Liver (tissue), 9 donors: Measurements from ENCODE around the gene FSIP1. TPM values are rescaled to one million over a fixed set of nuclear protein-coding genes. Genes with fewer than 3 reads are reported as not detected.

Experiments used
- DNase-seq: peaks from one replicate; pipeline ENCODE4 v3.0.0-alpha.2; 2017; ENCODE audit warnings: low spot score
- H3K27ac ChIP-seq, 2 donors: one replicate each; pipeline ENCODE4 v1.7.0; 2013; ENCODE audit warnings: inconsistent platforms in 2 of 2, low read length in 2 of 2, control low read depth in 1 of 2, low read depth in 1 of 2, mild to moderate bottlenecking in 1 of 2
- H3K27me3 ChIP-seq, 4 donors: one replicate each; pipeline versions ENCODE4 v1.6.1 to v1.7.0; 2013; ENCODE audit warnings: low read length in 3 of 4, inconsistent platforms in 1 of 4, mild to moderate bottlenecking in 1 of 4, moderate library complexity in 1 of 4; ENCODE audit not compliant: control insufficient read depth in 4 of 4, insufficient read depth in 4 of 4
- H3K36me3 ChIP-seq, 4 donors: one replicate each; pipeline versions ENCODE4 v1.6.1 to v1.7.0; 2013; ENCODE audit warnings: low read length in 3 of 4, mild to moderate bottlenecking in 3 of 4, low read depth in 1 of 4, moderate library complexity in 1 of 4; ENCODE audit not compliant: control insufficient read depth in 4 of 4, insufficient read depth in 3 of 4
- H3K4me1 ChIP-seq, 4 donors: one replicate each; pipeline versions ENCODE4 v1.6.1 to v1.7.0; 2013; ENCODE audit warnings: low read length in 3 of 4, mild to moderate bottlenecking in 3 of 4, moderate library complexity in 1 of 4; ENCODE audit not compliant: control insufficient read depth in 4 of 4, insufficient read depth in 4 of 4
- H3K4me3 ChIP-seq, 3 donors: one replicate each; pipeline versions ENCODE4 v1.6.1 to v1.7.0; 2013; ENCODE audit warnings: low read length in 3 of 3, control low read depth in 1 of 3, low read depth in 1 of 3, mild to moderate bottlenecking in 1 of 3
- H3K9ac ChIP-seq, 2 donors: one replicate each; pipeline ENCODE4 v1.7.0; 2013; ENCODE audit warnings: low read length in 2 of 2, mild to moderate bottlenecking in 2 of 2, moderate library complexity in 2 of 2, control low read depth in 1 of 2, low read depth in 1 of 2
- H3K9me3 ChIP-seq, 4 donors: one replicate each; pipeline versions ENCODE4 v1.6.1 to v1.7.0; 2013; ENCODE audit warnings: low read length in 3 of 4; ENCODE audit not compliant: control insufficient read depth in 4 of 4
- ATF3 ChIP-seq: IDR thresholded peaks from 2 replicates; pipeline ENCODE4 v1.6.1; 2016; ENCODE audit warnings: antibody characterized with exemption
- CTCF ChIP-seq: fragments of 150-350 bp; IDR thresholded peaks from 2 replicates; pipeline ENCODE4 v1.5.1; 2017; ENCODE audit warnings: improper control_type of control experiment, low read depth, low read length; ENCODE audit not compliant: missing input control
- EGR1 ChIP-seq, 2 donors: IDR thresholded peaks; 2 replicates each; pipeline ENCODE4 v1.6.1; 2016 to 2018; ENCODE audit warnings: antibody characterized with exemption in 2 of 2, low read depth in 2 of 2
- FOXA1 ChIP-seq: IDR thresholded peaks from 2 replicates; pipeline ENCODE4 v1.6.1; 2016; ENCODE audit warnings: antibody characterized with exemption
- FOXA2 ChIP-seq: IDR thresholded peaks from 2 replicates; pipeline ENCODE4 v1.6.1; 2016; ENCODE audit warnings: antibody characterized with exemption
- GABPA ChIP-seq, 2 donors: IDR thresholded peaks in 1 of 2; conservative IDR thresholded peaks in 1 of 2; 2 replicates each; pipeline ENCODE4 v1.6.1; 2016; ENCODE audit warnings: antibody characterized with exemption in 2 of 2, mild to moderate bottlenecking in 1 of 2, moderate library complexity in 1 of 2
- HNF4A ChIP-seq, 2 donors: conservative IDR thresholded peaks; 2 replicates each; pipeline ENCODE4 v1.6.1; 2016; ENCODE audit warnings: antibody characterized with exemption in 2 of 2, mild to moderate bottlenecking in 2 of 2
- HNF4G ChIP-seq: IDR thresholded peaks from 2 replicates; pipeline ENCODE4 v1.6.1; 2016; ENCODE audit warnings: antibody characterized with exemption
- JUND ChIP-seq, 2 donors: IDR thresholded peaks; 2 replicates each; pipeline ENCODE4 v1.6.1; 2016; ENCODE audit warnings: antibody characterized with exemption in 2 of 2
- MAX ChIP-seq: IDR thresholded peaks from 2 replicates; pipeline ENCODE4 v1.6.1; 2016; ENCODE audit warnings: antibody characterized with exemption
- NR2F2 ChIP-seq: IDR thresholded peaks from 2 replicates; pipeline ENCODE4 v1.6.1; 2016; ENCODE audit warnings: antibody characterized with exemption
- RAD21 ChIP-seq, 2 donors: IDR thresholded peaks; 2 replicates each; pipeline ENCODE4 v1.6.1; 2016; ENCODE audit warnings: antibody characterized with exemption in 2 of 2, mild to moderate bottlenecking in 2 of 2
- REST ChIP-seq: IDR thresholded peaks from 2 replicates; pipeline ENCODE4 v1.6.1; 2016; ENCODE audit warnings: antibody characterized with exemption, mild to moderate bottlenecking
- RXRA ChIP-seq, 2 donors: IDR thresholded peaks; 2 replicates each; pipeline ENCODE4 v1.6.1; 2017 to 2018; ENCODE audit warnings: antibody characterized with exemption in 2 of 2, mild to moderate bottlenecking in 1 of 2
- SP1 ChIP-seq: IDR thresholded peaks from 2 replicates; pipeline ENCODE4 v1.6.1; 2018; ENCODE audit warnings: antibody characterized with exemption, mild to moderate bottlenecking
- TAF1 ChIP-seq: conservative IDR thresholded peaks from 2 replicates; pipeline ENCODE4 v1.6.1; 2016; ENCODE audit warnings: antibody characterized with exemption, mild to moderate bottlenecking
- YY1 ChIP-seq: IDR thresholded peaks from 2 replicates; pipeline ENCODE4 v1.6.1; 2016; ENCODE audit warnings: antibody characterized with exemption, mild to moderate bottlenecking
- ZBTB33 ChIP-seq: IDR thresholded peaks from 2 replicates; pipeline ENCODE4 v1.6.1; 2016; ENCODE audit warnings: antibody characterized with exemption
- WGBS: extraction: QIAGEN DNeasy Blood & Tissue Kit; methylation state at CpG from one replicate; pipeline ENCODE4 v1.1.7; 2013; 5-methylcytosine and 5-hydroxymethylcytosine counted together
- polyA plus RNA-seq, 2 donors: library from polyadenylated mRNA; stranded (reverse) in 1 of 2; unstranded in 1 of 2; fragments of 200-250 nt in 1 of 2; fragments of >200 nt in 1 of 2; fragmentation: Nextera tagmentation in 1 of 2; extraction: Ambion mirVana in 1 of 2; gene quantifications; one replicate each; pipeline versions ENCODE4 v1.2.1 to v1.2.3, GENCODE V29; 2013 to 2015
- total RNA-seq, 2 donors: library from RNA; depleted of rRNA; stranded (reverse); fragments of >200 nt; gene quantifications; one replicate each; pipeline ENCODE4 v1.2.3, GENCODE V29; 2014
- donor health status: healthy.
- donor health status: healthy.
- donor health status: healthy.
- donor health status: healthy.
- donor health status: healthy.

FSIP1 gene
- total and polyA plus RNA-seq, 4 donors, result 0.05 to 0.29 (median 0.13) TPM

- peak overlapping the region; percentile 59 to 78 for H3K27ac ChIP-seq
- DNase-seq, result no peak
- peaks cover 4 to 43% (median 16%) of the 10 kb centered on the region in 4 donors for H3K4me1 ChIP-seq
- H3K27me3 ChIP-seq, result peaks cover 0 to 5% (median 0%) of the 10 kb centered on the region in 4 donors
- TF ChIP-seq EGR1 (IDR thresholded peaks at IDR 0.05; ENCODE audit: low read depth in 2 of 2) (peak in 1 of 2 donors; percentile 74), SP1 (no peak), JUND (IDR thresholded peaks at IDR 0.05) (peak in 1 of 2 donors; percentile 62), FOXA2 (no peak), MAX (peak; percentile 28), HNF4A (conservative IDR thresholded peaks at IDR 0.05) (peak in 1 of 2 donors; percentile 17), YY1 (no peak), GABPA (IDR thresholded peaks at IDR 0.05 in 1 of 2, conservative IDR thresholded peaks at IDR 0.05 in 1 of 2) (no peak), RXRA (IDR thresholded peaks at IDR 0.05) (peak; percentile 20), RAD21 (IDR thresholded peaks at IDR 0.05) (no peak), ZBTB33 (no peak), TAF1 (no peak), ATF3 (no peak), NR2F2 (no peak), CTCF (no peak), FOXA1 (no peak), HNF4G (no peak), REST (no peak)
- H3K9ac ChIP-seq, result peak overlapping the region in 1 of 2 donors; percentile 33
- H3K36me3 ChIP-seq, result peaks cover 0 to 13% (median 6%) of the 10 kb centered on the region in 4 donors
- no peaks in the 10 kb centered on the region for H3K9me3 ChIP-seq
- peak overlapping the region; percentile 38 to 61 (median 46) for H3K4me3 ChIP-seq
- 15% methylated on average over 18 of the region's 18 CpGs for WGBS
Observed at GRCh38 chr15:39579487-39580116, 203.0 kb downstream of the FSIP1 start.
